Endothelial cell of hepatic sinusoid (primary cell): Measurements from ENCODE around the gene KLHL36.

ENCODE experiments used
- in situ Hi-C: cut with HindIII; loops from 2 replicates; pipeline ENCODE4 v1.10.0; 2017; ENCODE audit warnings: low sequenced_read_pairs

The KLHL36 gene

DNA sequence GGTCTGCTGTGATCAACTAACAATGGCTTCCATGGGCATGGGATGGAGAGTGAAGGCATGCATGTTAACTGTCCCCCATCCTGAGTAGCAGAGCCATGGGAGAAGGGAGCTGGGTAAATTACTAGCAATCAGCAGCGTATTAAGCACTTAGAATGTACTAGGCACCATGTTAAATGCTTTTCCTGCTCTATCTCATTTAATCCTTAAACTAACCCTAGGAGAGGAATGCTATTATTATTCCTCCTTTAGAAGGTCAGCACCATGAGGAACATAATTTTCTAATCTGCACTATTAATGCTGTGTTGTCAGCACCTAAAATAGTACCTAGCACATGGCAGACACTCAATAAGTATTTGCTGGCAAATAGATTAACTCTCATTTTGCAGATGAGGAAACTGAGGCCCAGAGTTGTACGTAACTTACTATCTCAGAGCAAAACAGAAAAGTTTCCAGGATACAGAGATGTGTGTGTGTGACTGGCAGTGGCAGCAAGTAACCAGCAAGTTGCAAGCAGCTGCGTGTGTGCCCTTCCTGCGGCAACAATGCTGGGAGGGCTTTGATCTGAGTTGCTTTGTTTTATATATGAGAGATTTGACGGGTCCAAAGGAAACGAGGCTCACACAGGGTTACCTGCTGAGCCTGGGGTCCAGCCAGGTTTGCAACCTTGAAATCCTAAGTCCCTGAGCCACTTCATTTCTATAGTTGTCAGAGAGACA, 6.5 kb upstream of the KLHL36 start:
- in situ Hi-C loops = no loop called here

DNA sequence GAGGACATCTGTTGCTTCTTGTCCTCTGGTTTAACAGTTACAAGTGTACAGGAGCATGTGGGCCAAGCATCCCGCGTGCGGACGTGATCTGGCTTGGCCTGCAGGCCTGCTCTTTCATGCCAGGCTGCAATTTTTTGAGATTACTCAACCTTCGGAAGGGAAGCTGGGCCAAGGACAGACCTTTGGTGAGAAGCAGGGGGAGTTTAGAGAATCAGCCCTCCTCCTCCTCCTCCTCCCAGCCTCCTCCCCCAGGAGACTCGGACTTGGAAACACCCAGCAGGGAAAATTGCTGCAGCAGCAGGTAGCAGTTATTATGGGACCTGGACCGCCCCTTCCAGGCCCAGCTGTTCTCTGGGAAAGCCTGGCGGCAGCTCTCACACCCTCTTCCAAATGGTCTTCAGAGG, 5.1 kb upstream of the KLHL36 start:
- in situ Hi-C loops = no loop called here

DNA sequence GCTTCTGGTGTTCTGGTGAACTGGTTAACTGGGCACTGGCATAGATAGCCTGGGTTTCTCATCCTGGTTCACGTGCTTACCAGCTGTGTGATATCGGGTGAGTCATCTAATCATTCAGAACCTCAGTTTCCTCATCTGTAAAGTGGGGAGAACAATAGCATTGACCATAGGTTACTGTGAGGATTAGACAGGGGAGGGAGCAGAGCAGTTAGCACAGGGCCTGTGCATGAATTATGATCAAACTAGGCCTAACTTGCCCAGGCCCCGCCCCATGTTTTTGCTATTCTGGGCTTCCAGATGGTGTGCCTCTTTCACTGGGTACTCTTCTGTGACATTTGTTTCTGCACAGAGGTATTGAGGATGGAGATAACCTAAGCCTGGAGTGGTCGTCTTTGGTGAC, 4.6 kb upstream of the KLHL36 start:
- in situ Hi-C loops = no loop called here

DNA sequence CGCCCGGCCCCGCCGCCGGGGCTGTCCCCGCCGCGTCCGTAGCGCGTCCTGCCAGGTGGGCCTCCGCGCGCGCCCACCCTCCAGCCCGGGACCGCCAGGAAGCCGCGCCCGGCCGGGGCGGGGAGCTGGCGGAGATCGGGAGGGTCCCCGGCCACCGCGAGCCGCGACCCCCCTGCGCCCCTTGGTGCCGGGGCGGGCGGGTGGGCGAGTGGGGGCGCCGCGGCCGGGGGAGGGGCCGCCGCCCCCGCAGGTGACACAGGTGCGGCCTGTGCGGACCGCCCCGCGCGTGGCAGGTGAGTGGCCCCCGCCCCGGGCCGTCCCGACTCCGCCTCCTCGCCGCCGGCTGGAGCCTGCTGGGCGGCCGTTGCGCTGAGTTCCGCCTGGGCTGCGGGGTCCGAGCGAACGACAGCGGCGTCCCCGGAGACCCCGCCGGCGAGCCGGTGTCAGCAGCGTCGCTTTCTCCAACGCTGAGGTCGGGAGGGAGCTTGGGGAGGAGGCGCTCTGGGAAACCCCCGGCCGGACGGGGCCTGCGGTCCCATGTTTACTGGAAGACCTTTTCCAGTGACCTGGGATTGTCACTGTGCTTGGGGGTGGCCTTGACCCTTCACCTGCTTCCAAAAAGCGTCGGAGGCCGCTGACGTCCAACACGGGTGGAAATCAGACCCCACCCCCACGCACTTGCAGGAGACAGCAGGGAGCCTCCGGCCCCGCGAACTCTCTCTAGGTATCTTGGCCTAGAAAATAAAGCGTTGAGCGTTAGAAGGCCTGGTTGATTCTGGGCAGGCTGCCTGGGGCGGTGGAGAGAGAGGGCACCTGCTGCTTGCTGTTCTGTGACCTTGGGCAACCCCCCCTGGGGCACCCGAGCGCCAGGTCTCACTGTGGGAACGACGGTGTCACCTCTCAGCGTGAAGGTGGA, 542 bp downstream of the KLHL36 start:
- in situ Hi-C loops = no loop called here

DNA sequence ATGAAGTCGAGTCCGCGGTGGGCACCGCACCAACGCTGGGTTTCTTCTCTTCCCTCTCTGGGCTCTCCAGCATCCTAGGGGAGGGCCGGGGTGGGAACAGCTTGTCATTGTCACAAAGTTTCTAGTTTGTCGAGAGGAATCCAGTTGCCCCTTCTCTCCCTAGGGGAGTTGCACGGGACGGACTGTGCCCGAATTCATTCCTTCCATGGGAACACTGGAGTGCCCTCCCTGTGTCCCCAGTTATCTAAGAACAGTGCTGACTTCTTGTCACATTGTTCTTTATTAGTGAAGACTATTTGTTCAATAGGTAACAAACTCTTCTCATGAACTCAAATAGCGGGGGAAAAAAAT, 1.2 kb downstream of the KLHL36 start:
- in situ Hi-C loops = no loop called here

DNA sequence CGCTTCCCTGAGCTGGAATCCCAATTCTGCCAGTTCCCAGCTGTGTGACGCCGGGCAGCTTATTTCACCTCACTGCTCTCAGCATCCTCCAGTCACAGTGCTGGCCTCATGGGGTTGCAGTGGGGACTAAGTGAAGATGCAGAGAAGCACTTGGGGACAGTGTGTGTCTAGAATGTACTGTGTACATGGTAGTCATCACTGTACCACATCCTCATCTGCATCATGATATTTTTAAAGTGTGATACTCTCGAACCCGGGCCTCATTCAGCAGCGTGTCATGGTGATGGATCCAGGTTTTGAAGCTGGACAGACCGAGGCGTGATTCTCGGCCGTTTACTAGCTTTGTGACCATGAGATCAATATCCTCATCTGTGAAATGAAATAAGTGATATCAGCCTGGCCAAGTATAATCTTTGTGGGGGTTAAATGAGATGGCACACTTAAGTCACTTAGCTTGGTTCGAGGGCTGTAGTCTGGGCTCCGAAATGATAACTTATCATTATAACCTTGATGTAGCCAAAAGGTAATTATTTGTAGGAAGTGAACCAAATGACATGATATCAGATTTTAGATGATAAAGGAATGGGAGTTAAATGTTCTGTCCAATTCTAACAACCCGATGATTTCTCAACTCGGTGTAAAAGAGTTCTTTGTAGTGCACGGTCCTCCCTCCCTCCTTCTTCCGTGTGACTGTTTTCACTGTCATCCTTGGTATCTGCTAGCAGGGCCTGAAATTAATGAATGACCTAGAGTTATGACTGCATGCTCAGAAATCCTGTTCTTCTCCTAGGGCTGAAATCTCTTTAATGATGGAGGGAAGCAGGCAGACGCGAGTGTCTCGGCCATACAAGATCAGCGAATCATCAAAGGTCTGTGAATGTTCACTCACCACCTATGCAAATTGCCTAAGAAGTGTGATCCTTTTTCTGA, 2.0 kb downstream of the KLHL36 start:
- in situ Hi-C loops = no loop called here

DNA sequence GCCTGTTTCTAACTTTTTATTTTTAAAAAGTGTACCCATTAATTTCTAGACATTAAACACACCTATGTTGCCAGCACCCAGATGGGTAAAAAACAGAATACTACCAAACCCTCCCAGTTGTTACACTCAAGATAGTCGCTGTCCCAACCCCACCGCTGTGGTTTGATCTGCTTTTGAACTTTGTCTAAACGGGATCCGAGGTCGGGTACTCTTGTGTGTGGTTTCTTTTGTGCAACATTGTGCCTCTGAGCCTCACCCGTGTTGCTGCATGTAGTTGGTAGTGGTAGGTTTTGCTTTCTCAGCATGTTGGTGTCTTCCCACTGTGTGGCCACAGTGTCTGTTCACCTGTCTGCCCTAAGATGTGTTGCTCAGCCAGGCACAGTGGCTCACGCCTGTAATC, 4.3 kb downstream of the KLHL36 start:
- in situ Hi-C loops = no loop called here

DNA sequence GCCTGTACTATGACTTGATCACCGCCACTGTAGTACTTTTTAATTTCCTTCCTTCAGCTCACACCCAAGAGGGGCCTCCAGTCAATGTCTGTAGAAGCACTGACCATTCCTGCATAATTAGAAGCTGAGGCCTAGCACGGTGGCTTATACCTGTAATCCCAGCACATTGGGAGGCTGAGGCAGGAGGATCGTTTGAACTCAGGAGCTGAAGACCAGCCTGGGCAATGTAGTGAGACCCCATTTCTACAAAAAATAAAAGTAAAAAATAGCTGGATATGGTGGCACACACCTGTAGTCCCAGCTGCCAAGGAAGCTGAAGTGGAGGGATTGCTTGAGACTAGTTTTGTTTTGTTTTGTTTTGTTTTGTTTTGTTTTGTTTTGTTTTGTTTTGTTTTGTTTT, 5.9 kb downstream of the KLHL36 start:
- in situ Hi-C loops = no loop called here

DNA sequence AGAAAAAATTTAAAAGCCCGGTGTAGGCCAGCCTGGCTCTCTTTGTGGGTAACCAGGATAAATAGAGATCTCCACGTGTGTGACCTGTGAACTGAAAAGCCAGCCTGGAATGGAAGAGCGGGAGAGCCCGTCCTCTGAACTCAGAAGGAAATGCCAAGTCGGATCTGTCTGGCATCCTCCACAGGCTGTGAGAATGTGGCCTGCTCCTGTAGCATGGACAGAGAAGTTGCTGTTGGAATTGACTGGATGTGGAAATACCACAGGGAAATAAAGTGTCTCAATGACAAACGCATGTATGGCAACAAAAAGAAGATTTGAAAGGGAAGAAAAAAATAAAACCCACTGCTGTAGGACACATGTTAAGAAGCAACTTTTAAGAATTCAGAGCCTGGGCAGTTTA, 6.7 kb downstream of the KLHL36 start:
- in situ Hi-C loops = no loop called here

DNA sequence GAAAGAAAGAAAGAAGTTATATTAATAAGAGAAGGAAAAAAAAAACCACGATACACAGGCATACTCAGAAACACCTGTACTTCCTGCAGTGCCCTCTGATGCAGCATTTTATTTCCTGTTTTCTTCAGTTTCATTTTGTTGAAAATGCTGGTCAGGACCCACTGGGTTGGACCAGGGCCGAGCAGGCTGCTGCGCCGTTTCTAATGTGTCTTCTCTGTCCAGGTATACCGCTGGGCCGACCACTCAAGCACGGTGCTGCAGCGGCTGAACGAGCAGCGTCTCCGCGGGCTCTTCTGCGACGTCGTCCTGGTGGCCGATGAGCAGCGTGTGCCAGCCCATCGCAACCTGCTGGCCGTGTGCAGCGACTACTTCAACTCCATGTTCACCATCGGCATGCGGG, 8.3 kb downstream of the KLHL36 start:
- in situ Hi-C loops = no loop called here

DNA sequence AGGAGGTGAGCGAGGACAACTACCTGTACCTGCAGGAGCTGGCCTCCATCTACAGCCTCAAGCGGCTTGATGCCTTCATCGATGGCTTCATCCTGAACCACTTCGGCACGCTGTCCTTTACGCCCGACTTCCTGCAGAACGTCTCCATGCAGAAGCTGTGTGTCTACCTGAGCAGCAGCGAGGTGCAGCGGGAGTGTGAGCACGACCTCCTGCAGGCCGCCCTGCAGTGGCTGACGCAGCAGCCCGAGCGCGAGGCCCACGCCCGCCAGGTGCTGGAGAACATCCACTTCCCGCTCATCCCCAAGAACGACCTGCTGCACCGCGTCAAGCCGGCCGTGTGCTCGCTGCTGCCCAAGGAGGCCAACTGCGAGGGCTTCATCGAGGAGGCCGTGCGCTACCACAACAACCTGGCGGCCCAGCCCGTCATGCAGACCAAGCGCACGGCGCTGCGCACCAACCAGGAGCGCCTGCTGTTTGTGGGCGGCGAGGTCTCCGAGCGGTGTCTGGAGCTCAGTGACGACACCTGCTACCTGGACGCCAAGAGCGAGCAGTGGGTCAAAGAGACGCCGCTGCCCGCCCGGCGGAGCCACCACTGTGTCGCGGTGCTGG, 9.0 kb downstream of the KLHL36 start:
- in situ Hi-C loops = no loop called here

DNA sequence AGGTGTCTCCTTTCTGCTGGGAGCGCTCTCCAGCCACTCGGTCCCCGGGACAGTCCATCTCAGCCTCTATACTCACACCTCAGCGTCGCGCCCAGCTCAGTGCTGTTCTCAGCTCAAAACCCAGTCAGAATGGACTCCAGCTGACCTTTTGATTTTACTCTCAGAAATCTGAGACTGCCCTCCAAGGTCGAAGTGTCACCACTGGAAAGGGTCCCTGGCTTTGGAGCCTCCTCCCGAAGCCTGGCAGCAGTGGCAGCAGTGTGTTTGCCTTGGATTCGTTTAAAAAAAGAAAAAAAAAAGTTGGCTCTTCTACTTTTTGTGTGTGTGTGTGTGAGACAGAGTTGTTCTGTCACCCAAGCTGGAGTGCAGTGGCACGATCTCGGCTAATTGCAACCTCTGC, 10.4 kb downstream of the KLHL36 start:
- in situ Hi-C loops = no loop called here

DNA sequence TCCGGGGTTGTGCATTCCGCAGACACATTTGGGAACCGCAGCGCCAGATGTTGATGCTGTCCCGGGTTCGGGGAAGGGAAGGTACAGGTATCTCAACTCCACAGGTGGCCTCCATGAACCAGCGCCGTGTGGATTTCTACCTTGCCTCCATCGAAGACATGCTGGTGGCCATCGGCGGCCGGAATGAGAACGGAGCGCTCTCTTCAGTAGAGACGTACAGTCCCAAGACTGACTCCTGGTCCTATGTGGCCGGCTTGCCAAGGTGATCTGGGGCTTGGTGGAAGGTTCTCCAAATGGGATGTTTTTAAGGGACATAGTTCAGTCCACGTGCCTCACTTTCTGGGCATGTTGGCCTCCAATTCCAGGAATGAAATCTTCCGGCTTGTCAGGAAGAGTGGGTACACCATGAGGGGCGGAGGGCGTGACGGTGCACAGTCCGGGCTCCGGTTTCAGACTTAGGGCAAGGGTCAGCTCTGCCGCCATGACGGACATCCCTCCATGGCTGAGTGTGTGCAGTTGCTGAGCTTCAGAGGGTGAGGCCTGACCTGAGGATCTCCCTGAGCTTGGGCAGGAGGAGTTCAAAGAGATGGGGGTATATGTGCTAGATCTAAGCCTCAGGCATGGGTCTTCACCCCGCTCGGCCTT, 11.5 kb downstream of the KLHL36 start:
- in situ Hi-C loops = loop anchor here (5.0 kb wide), 1 partner anchor 43 kb away; no protein-coding TSS in a partner anchor

DNA sequence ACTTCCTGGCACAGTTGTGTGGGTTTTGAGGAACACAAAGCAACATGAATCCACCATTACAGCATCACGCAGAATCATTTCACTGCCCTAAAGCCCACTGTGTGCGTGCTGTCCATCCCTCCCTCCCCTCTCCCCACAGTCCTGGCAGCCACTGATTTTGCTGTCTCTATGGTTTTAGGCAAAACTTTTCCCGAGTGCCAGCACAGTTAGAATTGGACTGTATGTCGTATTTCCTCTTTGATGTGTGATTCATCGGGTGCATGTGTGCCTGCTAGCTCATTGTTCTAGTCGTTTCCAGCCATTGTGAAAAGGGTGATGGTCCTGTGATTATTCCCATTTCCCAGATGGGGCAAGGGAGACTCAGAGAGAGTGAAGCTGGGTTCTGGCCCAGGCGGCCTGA, 12.7 kb downstream of the KLHL36 start:
- in situ Hi-C loops = loop anchor here (5.0 kb wide), 1 partner anchor 41 kb away; no protein-coding TSS in a partner anchor

DNA sequence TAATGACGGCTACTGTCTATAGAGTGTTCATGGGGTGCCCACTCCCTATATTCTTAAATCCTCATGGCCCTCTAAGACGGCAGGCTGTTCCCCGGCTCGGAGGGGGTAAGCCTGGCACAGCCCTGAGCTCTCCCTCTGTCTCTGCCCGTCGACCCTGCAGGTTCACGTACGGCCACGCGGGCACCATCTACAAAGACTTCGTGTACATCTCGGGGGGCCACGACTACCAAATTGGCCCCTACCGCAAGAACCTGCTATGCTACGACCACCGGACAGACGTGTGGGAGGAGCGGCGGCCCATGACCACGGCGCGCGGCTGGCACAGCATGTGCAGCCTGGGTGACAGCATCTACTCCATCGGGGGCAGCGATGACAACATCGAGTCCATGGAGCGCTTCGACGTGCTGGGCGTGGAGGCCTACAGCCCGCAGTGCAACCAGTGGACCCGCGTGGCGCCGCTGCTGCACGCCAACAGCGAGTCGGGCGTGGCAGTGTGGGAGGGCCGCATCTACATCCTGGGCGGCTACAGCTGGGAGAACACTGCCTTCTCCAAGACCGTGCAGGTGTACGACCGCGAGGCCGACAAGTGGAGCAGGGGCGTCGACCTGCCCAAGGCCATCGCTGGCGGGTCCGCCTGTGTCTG, 13.2 kb downstream of the KLHL36 start:
- in situ Hi-C loops = loop anchor here (5.0 kb wide), 1 partner anchor 41 kb away; no protein-coding TSS in a partner anchor

DNA sequence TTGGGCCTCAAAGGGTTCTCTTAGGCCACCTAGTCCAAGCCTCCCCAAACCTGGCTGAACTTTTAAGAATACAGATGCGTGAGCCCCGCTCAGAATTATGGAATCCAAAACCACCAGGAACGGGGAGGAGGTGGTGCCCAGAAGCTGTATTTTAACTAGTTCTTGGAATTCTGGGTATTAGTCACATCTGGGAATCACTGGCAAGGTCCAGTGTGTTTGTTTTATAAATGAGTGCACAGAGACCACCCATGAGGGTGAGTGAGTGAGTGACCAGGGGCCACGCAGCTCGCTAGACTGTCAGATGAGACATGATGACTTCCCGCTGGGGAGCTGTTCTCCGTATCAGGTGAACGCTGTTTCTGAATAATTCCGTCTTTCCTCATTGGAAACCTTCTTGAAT, 14.2 kb downstream of the KLHL36 start:
- in situ Hi-C loops = loop anchor here (5.0 kb wide), 1 partner anchor 40 kb away; no protein-coding TSS in a partner anchor

DNA sequence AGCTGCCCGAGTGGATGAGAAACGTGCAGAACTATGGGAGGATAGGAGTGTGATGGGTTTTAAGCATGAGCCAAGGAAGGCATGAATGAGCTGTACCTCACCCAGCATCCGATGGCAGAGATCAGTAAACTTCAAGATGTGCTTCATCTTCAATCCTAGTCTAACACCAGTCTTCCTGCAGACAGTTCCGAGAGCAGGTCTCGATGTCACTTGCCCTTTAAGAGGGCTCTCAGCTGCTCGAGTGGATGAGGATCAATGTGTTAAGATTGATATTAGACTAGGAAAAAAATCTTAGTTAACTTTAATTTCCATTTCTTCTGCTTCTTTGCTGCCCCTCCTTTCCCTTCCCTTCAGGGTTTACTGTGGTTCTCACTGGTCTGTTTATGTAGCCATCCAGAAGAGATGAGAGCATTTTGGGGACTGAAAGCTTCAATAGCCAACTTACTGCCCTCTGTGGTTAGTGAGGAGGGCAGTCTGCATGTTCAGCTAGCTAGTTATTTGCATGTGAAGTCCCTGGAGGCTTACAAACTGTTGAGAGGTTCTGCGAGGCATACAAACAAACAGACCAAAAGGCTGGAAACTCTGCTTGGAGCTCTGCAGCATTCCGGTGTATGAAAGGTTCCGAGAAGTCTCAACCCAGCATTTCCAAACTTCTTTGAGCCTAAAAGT, 15.3 kb downstream of the KLHL36 start:
- in situ Hi-C loops = loop anchor here (5.0 kb wide), 1 partner anchor 39 kb away; no protein-coding TSS in a partner anchor

DNA sequence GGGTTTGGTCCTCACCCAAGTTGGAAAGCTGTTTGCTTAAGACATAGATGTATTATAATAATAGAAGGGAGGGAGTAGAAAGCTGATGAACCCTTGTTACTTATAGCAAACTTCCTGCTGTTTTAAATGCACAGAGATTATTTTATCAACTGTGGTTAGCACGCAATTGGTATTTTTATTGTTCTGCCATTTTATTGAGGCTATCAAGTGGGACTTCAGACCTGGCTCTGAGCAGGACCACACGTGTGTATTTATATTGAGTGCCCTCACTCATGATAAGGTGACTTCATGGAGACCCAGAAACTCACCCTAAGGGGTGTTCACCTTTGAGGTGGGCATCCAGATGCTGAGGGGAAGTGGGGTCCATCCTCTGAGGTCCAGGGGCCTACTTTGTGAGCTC, 17.0 kb downstream of the KLHL36 start:
- in situ Hi-C loops = no loop called here

DNA sequence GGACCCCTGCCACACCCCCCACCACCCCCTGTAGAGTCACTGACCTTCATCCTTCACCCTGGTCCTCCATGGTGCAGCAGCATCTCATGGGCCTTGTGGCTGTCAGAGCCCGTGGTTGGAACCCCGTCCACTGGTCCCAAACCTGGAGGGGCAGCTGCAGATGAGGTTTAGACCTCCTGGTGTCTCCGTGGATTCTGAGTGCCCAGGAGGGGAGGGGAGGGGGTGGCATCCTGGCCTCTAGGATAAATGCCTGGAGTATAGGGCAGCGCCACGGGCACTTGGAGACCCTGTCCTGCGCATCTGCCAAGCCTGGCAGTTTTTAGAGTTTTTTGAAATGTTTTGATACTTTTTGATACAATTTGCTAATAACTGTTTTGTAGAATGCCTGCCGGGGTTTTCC, 17.5 kb downstream of the KLHL36 start:
- in situ Hi-C loops = no loop called here
